ENCODE results near the gene CALN1. TPM values are rescaled to one million over a fixed set of nuclear protein-coding genes. Genes with fewer than 3 reads are reported as not detected.
"Not testable (repeated sequence)": the region's sequence is repeated elsewhere in the genome, so short reads cannot be mapped to it uniquely, and the experiment has no call there.

CALN1 gene
- total and polyA plus RNA-seq, 2 of the 8 experiments (the other 6 are each of a cell fraction or from before 2014, with no cell fraction given), result 6.4 to 15.2 TPM

- not testable (repeated sequence) for H3K27me3 ChIP-seq (replicated peaks in 1 of 4; ENCODE audit: control insufficient read depth in 3 of 4, extremely low read depth in 1 of 4, insufficient read depth in 3 of 4, low read length in 3 of 4); H2BK20ac ChIP-seq (ENCODE audit: low read length); H2BK120ac ChIP-seq (replicated peaks; ENCODE audit: low read depth, low read length); FAIRE-seq; H3K79me2 ChIP-seq (ENCODE audit: control insufficient read depth in 1 of 2, insufficient read depth in 2 of 2, low read length in 2 of 2); H3K56ac ChIP-seq (replicated peaks; ENCODE audit: insufficient read length, low read depth, low read length); H2AK5ac ChIP-seq (ENCODE audit: low read depth, low read length); H4K8ac ChIP-seq (ENCODE audit: extremely low read depth, insufficient read depth, low read length); H3K4ac ChIP-seq (replicated peaks; ENCODE audit: insufficient read length, low read depth, low read length); H3K9me3 ChIP-seq (ENCODE audit: insufficient read depth in 2 of 2, low read depth in 1 of 2, low read length in 1 of 2); H2BK12ac ChIP-seq (ENCODE audit: low read depth, low read length); H3K27ac ChIP-seq (ENCODE audit: low read depth, low read length); DNase-seq (ENCODE audit: low read depth in 1 of 2, low spot score in 2 of 2); H3K14ac ChIP-seq (ENCODE audit: insufficient read length); H3K23ac ChIP-seq (ENCODE audit: insufficient read length); H4K91ac ChIP-seq (replicated peaks; ENCODE audit: insufficient read length, low read length); H2BK15ac ChIP-seq (ENCODE audit: low read length); H3K79me1 ChIP-seq (ENCODE audit: low read depth, low read length); H3K4me1 ChIP-seq (replicated peaks in 1 of 4; ENCODE audit: control insufficient read depth in 3 of 4, insufficient read depth in 4 of 4, low read length in 3 of 4); H3K23me2 ChIP-seq (ENCODE audit: low read depth, low read length); H3K36me3 ChIP-seq (ENCODE audit: control insufficient read depth in 2 of 4, insufficient read depth in 4 of 4, low read length in 3 of 4); H4K5ac ChIP-seq (ENCODE audit: insufficient read length, low read depth, low read length); H3K4me2 ChIP-seq (ENCODE audit: insufficient read depth in 1 of 2, low read depth in 2 of 2, low read length in 2 of 2); H3K18ac ChIP-seq (ENCODE audit: extremely low read depth, low read length); H2AFZ ChIP-seq (ENCODE audit: low read length); H2BK5ac ChIP-seq (ENCODE audit: low read depth, low read length); H3K4me3 ChIP-seq (ENCODE audit: extremely low read depth in 1 of 4, insufficient read depth in 2 of 4, low read depth in 3 of 4, low read length in 4 of 4); H4K20me1 ChIP-seq (replicated peaks in 1 of 2; ENCODE audit: control insufficient read depth in 1 of 2, insufficient read depth in 2 of 2, low read length in 2 of 2); H3K9ac ChIP-seq (replicated peaks in 1 of 4; ENCODE audit: extremely low read depth in 1 of 4, low read depth in 3 of 4, low read length in 3 of 4)
- POLR2A ChIA-PET (ENCODE audit: partially characterized antibody), result interaction anchor here (0.8 kb wide), 1 partner anchor 8 kb away, joined by 3 read pairs; no protein-coding TSS in a partner anchor
- WGBS, 2 experiments (ENCODE audit: extremely low coverage in 1 of 2, insufficient coverage in 1 of 2, insufficient read length in 1 of 2, insufficient replicate concordance in 2 of 2, low coverage in 1 of 2, low lambda C conversion rate in 2 of 2, missing lambda C conversion rate in 1 of 2), result 83% methylated on average over 3 of the region's 3 CpGs; no CpG with 5 or more reads in 1 of the 2 experiments
- CTCF ChIA-PET (ENCODE audit: partially characterized antibody), result interaction anchor here (1.1 to 2.2 kb wide), 4 partner anchors 9 to 417 kb away, joined by 3 to 6 read pairs (median 4); no protein-coding TSS in a partner anchor
These were observed 68.8 kb downstream of the CALN1 start for GRCh38 chr7:72343354-72343753.

Data from H1 (cell line).